A172 (cell line): ENCODE results near the gene DIS3L. TPM values are rescaled to one million over a fixed set of nuclear protein-coding genes. Genes with fewer than 3 reads are reported as not detected.
"Not testable (repeated sequence)": the region's sequence is repeated elsewhere in the genome, so short reads cannot be mapped to it uniquely, and the experiment has no call there.

ENCODE experiments used
- DNase-seq: peaks from one replicate; pipeline ENCODE4 v3.0.0-alpha.2; 2015; ENCODE audit warnings: low spot score
- total RNA-seq: library from RNA; depleted of rRNA; stranded (reverse); fragments of >200 nt; shearing (Covaris generic); gene quantifications from 2 replicates; pipeline ENCODE4 v1.2.3, GENCODE V29; 2014

DIS3L gene
- total RNA-seq, 1 experiment from 2014 or later = 38.9 TPM

GRCh38 chr15:66278056-66278455 lies 15.3 kb upstream of the DIS3L start:
- no peak for DNase-seq

- no peak for DNase-seq
Measured at GRCh38 chr15:66278671-66279070, 14.7 kb upstream of the DIS3L start.

- no peak for DNase-seq
Measured at GRCh38 chr15:66284271-66284670, 9.1 kb upstream of the DIS3L start.

GRCh38 chr15:66285533-66286280 lies 7.7 kb upstream of the DIS3L start:
- DNase-seq = no peak

- peak; percentile 10 for DNase-seq
Measured at GRCh38 chr15:66287461-66288057, 5.8 kb upstream of the DIS3L start.

- no peak for DNase-seq
Measured at GRCh38 chr15:66288093-66288492, 5.3 kb upstream of the DIS3L start.

- DNase-seq = no peak
Measured at GRCh38 chr15:66288551-66289185, 4.7 kb upstream of the DIS3L start.

- DNase-seq = no peak
Measured at GRCh38 chr15:66290007-66290406, 3.4 kb upstream of the DIS3L start.

GRCh38 chr15:66290518-66290917 lies 2.9 kb upstream of the DIS3L start:
- peak; percentile 3 for DNase-seq

- no peak for DNase-seq
Measured at GRCh38 chr15:66291816-66292570, 1.4 kb upstream of the DIS3L start.

- no peak for DNase-seq
Measured at GRCh38 chr15:66292571-66293418, 573 bp upstream of the DIS3L start.

- peak; percentile 85 for DNase-seq
Measured at GRCh38 chr15:66294157-66294931, 976 bp downstream of the DIS3L start.

- DNase-seq = no peak
Measured at GRCh38 chr15:66294932-66295235, 1.5 kb downstream of the DIS3L start.

GRCh38 chr15:66296186-66296585 lies 2.8 kb downstream of the DIS3L start:
- no peak for DNase-seq

- no peak for DNase-seq
Measured at GRCh38 chr15:66298803-66299251, 5.5 kb downstream of the DIS3L start.

- no peak for DNase-seq
Measured at GRCh38 chr15:66302489-66303278, 9.3 kb downstream of the DIS3L start.

- not testable (repeated sequence) for DNase-seq
Measured at GRCh38 chr15:66304425-66304824, 11.1 kb downstream of the DIS3L start.

GRCh38 chr15:66306381-66306780 lies 13.0 kb downstream of the DIS3L start:
- no peak for DNase-seq

- DNase-seq = no peak
Measured at GRCh38 chr15:66308531-66308930, 15.2 kb downstream of the DIS3L start.

- no peak for DNase-seq
Measured at GRCh38 chr15:66309828-66310227, 16.5 kb downstream of the DIS3L start.
